GM12878 (cell line): ENCODE data around the gene CD33. TPM values are rescaled to one million over a fixed set of nuclear protein-coding genes. Genes with fewer than 3 reads are reported as not detected.
"Not testable (repeated sequence)": the region's sequence is repeated elsewhere in the genome, so short reads cannot be mapped to it uniquely, and the experiment has no call there.

Source experiments
- ATAC-seq: fragments of 200-7000 bp; cut with Tn5 transposase; 3 replicates; pipeline ENCODE4 v1.9.1; 2020; ENCODE audit warnings: mild to moderate bottlenecking, moderate library complexity
- BruUV-seq: library from RNA; stranded (reverse); fragments of 400-500 nt; replicated peaks from 2 replicates; lab custom pipeline; 2021; lab: Mats Ljungman, UMichigan
- CTCF ChIA-PET: fragments of 300-600 bp; sonication (Branson Sonifier 250); formaldehyde crosslinking; extraction: SDS; loops from one replicate; lab custom pipeline; 2021; ENCODE audit warnings: inconsistent platforms; lab: Yijun Ruan, JAX
- POLR2A ChIA-PET: fragments of 350-600 bp; formaldehyde crosslinking; extraction: SDS; loops from one replicate; lab custom pipeline; 2021; ENCODE audit warnings: inconsistent platforms; lab: Charles Lee
- RAD21 ChIA-PET: fragments of 300-600 bp; sonication (Branson Sonifier 250); formaldehyde crosslinking; loops from one replicate; lab custom pipeline; 2023; ENCODE audit warnings: antibody characterized with exemption; ENCODE audit not compliant: unreplicated experiment; lab: Charles Lee
- SMC1A ChIA-PET: fragments of 300-600 bp; sonication (Branson Sonifier 250); formaldehyde crosslinking; loops from one replicate; lab custom pipeline; 2023; ENCODE audit not compliant: unreplicated experiment, uncharacterized antibody; lab: Charles Lee
- DNase-seq: peaks from one replicate; pipeline ENCODE4 v3.0.0-alpha.2; 2011; ENCODE audit warnings: low read depth, low spot score
- FAIRE-seq: peaks from 3 replicates; lab custom pipeline; 2011; peaks lifted over from hg19 to GRCh38; lab: Jason Lieb, UNC
- H2AFZ ChIP-seq: 2 replicates; pipeline ENCODE4 v1.6.0; 2011; ENCODE audit warnings: low read depth, low read length, control low read depth; ENCODE audit not compliant: control insufficient read depth
- H3K27ac ChIP-seq: 2 replicates; pipeline ENCODE4 v1.5.1; 2011; ENCODE audit warnings: control low read depth; ENCODE audit not compliant: control insufficient read depth, insufficient read depth
- H3K27me3 ChIP-seq, 2 experiments: replicated peaks in 1 of 2; 2 replicates each; pipeline versions ENCODE4 v1.6.0 to v1.6.1; 2011; ENCODE audit warnings: low read length in 1 of 2; ENCODE audit not compliant: control insufficient read depth in 2 of 2, insufficient read depth in 2 of 2
- H3K36me3 ChIP-seq, 2 experiments: 2 replicates each; pipeline ENCODE4 v1.5.1; 2011; ENCODE audit warnings: low read length in 1 of 2; ENCODE audit not compliant: control insufficient read depth in 2 of 2, insufficient read depth in 2 of 2
- H3K4me1 ChIP-seq: 2 replicates; pipeline ENCODE4 v1.6.1; 2011; ENCODE audit warnings: mild to moderate bottlenecking, low read length, moderate library complexity, mixed read lengths; ENCODE audit not compliant: control insufficient read depth, insufficient read depth
- H3K4me2 ChIP-seq: 2 replicates; pipeline ENCODE4 v1.6.0; 2011; ENCODE audit warnings: control low read depth; ENCODE audit not compliant: control insufficient read depth, insufficient read depth
- H3K4me3 ChIP-seq: fragments of 200-600 bp; sonication (generic); 2 replicates; pipeline ENCODE4 v1.5.1; 2016
- H3K79me2 ChIP-seq: 2 replicates; pipeline ENCODE4 v1.6.0; 2011; ENCODE audit warnings: low read length; ENCODE audit not compliant: control insufficient read depth, insufficient read depth
- H3K9ac ChIP-seq: 2 replicates; pipeline ENCODE4 v1.8.0; 2011; ENCODE audit warnings: low read length, control low read depth, mixed read lengths; ENCODE audit not compliant: control insufficient read depth, insufficient read depth
- H3K9me3 ChIP-seq: replicated peaks from 3 replicates; pipeline ENCODE4 v1.5.1; 2011; ENCODE audit warnings: mild to moderate bottlenecking, low read length; ENCODE audit not compliant: control insufficient read depth, insufficient read depth
- H4K20me1 ChIP-seq: 2 replicates; pipeline ENCODE4 v1.6.0; 2011; ENCODE audit not compliant: control insufficient read depth, insufficient read depth
- GABPA ChIP-seq: IDR thresholded peaks from 2 replicates; pipeline ENCODE4 v1.6.1; 2014; ENCODE audit warnings: antibody characterized with exemption, low read depth, mild to moderate bottlenecking, inconsistent platforms
- ZBTB11 ChIP-seq: fragments of 450-650 bp; formaldehyde crosslinking; IDR thresholded peaks from 2 replicates; pipeline ENCODE4 v1.5.0; 2022; ENCODE audit warnings: mild to moderate bottlenecking, missing genetic modification characterization
- ZBTB40 ChIP-seq: fragments of 450-650 bp; IDR thresholded peaks from 2 replicates; pipeline ENCODE4 v1.6.1; 2016; ENCODE audit warnings: mild to moderate bottlenecking, moderate library complexity, borderline replicate concordance
- WGBS: methylation state at CpG from one replicate; pipeline ENCODE4 v1.1.6; 2016; ENCODE audit warnings: low lambda C conversion rate; ENCODE audit not compliant: insufficient replicate concordance, insufficient coverage; ENCODE audit errors: missing lambda C conversion rate; 5-methylcytosine and 5-hydroxymethylcytosine counted together
- in situ Hi-C: fragments of 300-500 bp; cut with MboI; formaldehyde crosslinking; loops from 9 replicates; pipeline ENCODE4 v1.14.3; 2018; ENCODE audit warnings: mixed read lengths
- intact Hi-C: fragments of 100-400 bp; cut with micrococcal nuclease; formaldehyde crosslinking; loops from one replicate; pipeline ENCODE4 v1.14.2; 2022; ENCODE audit not compliant: unreplicated experiment
- polyA plus RNA-seq, 11 experiments: library from polyadenylated mRNA; depleted of rRNA in 4 of 11; unstranded in 6 of 11; stranded (reverse) in 5 of 11; fragments of >200 nt; fragmentation: Nextera tagmentation in 4 of 11; fragmentation: Illumina TruSeq in 1 of 11; extraction: Ambion mirVana in 4 of 11; extraction: Trizol in 1 of 11; gene quantifications; 1 replicate in 1 of 11; 2 replicates in 10 of 11; pipeline versions ENCODE4 v1.2.1 to v1.2.3, GENCODE V29; 2011 to 2016; ENCODE audit warnings: inconsistent platforms in 2 of 11, missing spikeins in 2 of 11, low read depth in 1 of 11
- total RNA-seq, 4 experiments: library from RNA; depleted of rRNA in 3 of 4; stranded (reverse); fragments of >200 nt in 3 of 4; fragmentation: Illumina TruSeq in 1 of 4; extraction: Trizol in 1 of 4; gene quantifications; 2 replicates each; pipeline versions ENCODE4 v1.2.1 to v1.2.3, GENCODE V29; 2013 to 2021

CD33 gene
- total and polyA plus RNA-seq, 10 of the 15 experiments (the other 5 are each of a cell fraction or from before 2014, with no cell fraction given): 0.29 to 17.9 (median 0.72) TPM; not detected in 1

GRCh38 chr19:51210874-51211361, 14.0 kb upstream of the CD33 start:
- in situ Hi-C loops, H3K4me2 ChIP-seq, H3K27me3 ChIP-seq, BruUV-seq, POLR2A ChIA-PET, H3K36me3 ChIP-seq, intact Hi-C loops, ATAC-seq, CTCF ChIA-PET, RAD21 ChIA-PET, H3K9ac ChIP-seq, SMC1A ChIA-PET, H4K20me1 ChIP-seq, DNase-seq, H3K4me3 ChIP-seq, H3K27ac ChIP-seq, H3K4me1 ChIP-seq, H3K79me2 ChIP-seq: not testable (repeated sequence)
- peak overlapping the region; percentile 35 for H2AFZ ChIP-seq
- WGBS: 29% methylated on average over 13 of the region's 13 CpGs
- TF ChIP-seq ZBTB40 (peak; percentile 47; the same call in 1 of the 2 replicates), ZBTB11 (CRISPR knock-in tag) (peak; percentile 44; the same call in 1 of the 2 replicates), GABPA (peak; percentile 78)
- TF ChIP-seq, all 136 proteins: peak for 3; not testable (repeated sequence) for 133
- not testable (repeated sequence) for H3K9me3 ChIP-seq, FAIRE-seq
